Activated naive CD8-positive, alpha-beta T cell (primary cell): ENCODE results near the gene FAM174B.

Source experiments
- H3K27ac Mint-ChIP-seq: one replicate; pipeline ENCODE4 v1.8.0; 2021; ENCODE audit warnings: mixed read lengths
- H3K27me3 Mint-ChIP-seq: one replicate; pipeline ENCODE4 v1.8.0; 2021; ENCODE audit warnings: mixed read lengths
- H3K36me3 Mint-ChIP-seq: one replicate; pipeline ENCODE4 v1.8.0; 2021; ENCODE audit warnings: mixed read lengths
- H3K4me1 Mint-ChIP-seq: one replicate; pipeline ENCODE4 v1.8.0; 2021; ENCODE audit warnings: low read depth, mixed read lengths
- H3K4me3 Mint-ChIP-seq: one replicate; pipeline ENCODE4 v1.8.0; 2021; ENCODE audit warnings: mild to moderate bottlenecking, mixed read lengths
- H3K9me3 Mint-ChIP-seq: one replicate; pipeline ENCODE4 v1.8.0; 2021; ENCODE audit warnings: low read depth, mixed read lengths

Gene FAM174B

DNA sequence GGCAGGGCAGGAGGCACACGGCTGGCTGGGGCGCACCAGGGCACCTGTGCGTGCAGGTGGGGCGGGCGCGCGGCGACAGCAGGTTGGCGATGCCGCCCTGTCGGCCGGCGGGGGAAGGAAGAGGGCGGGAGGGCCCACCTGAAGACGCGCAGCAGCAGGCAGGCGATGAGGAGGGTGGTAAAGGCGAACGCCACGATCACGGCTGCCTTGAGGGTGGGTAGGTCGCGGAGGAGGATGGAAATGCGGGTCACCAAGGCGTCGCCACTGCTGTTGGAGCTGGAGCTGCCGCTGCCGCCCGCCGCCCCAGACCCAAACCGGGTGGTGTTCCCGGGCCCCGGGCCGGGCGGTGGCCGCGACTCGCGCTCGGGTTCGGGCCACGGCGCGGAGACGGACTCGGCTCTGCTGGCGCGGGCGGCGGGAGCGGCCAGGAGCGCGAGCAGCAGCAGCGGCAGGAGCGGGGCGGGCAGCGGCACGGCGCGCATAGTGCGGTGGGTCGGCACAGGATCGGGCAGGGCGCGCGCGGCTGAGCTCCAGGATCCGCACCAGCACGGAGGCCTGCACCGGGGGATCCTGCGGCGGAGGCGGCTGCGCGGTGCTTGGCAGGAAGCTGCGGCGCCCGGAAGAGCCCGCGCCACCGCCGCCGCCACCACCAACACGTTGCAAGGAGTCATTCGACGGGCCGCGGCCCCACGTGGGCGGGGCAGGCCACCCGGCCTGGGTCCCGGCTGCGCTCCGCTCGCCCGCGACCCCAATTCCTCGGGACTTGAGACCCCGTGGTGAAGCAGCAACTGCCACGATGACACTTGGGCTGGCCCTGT lies at the start of gene FAM174B:
FAM174B (minus strand) TSS at position 598 of the 818 bp plus-strand sequence.
- H3K27ac Mint-ChIP-seq, result peak within 1 kb of the TSS; percentile 84
- H3K9me3 Mint-ChIP-seq, result no peaks in the 10 kb centered on the region
- H3K4me1 Mint-ChIP-seq, result peaks cover 20% of the 10 kb centered on the region
- peaks cover 4% of the 10 kb centered on the region for H3K27me3 Mint-ChIP-seq
- H3K4me3 Mint-ChIP-seq, result peak within 1 kb of the TSS; percentile 84
- H3K36me3 Mint-ChIP-seq, result peaks cover 2% of the 10 kb centered on the region

GRCh38 chr15:92696096-92696495 lies 40.5 kb upstream of the FAM174B start:
- peaks cover 9% of the 10 kb centered on the region for H3K36me3 Mint-ChIP-seq
- H3K4me3 Mint-ChIP-seq, result no peak overlapping the region
- no peaks in the 10 kb centered on the region for H3K27me3 Mint-ChIP-seq
- H3K4me1 Mint-ChIP-seq, result no peaks in the 10 kb centered on the region
- H3K9me3 Mint-ChIP-seq, result peaks cover 5% of the 10 kb centered on the region
- no peak overlapping the region for H3K27ac Mint-ChIP-seq

DNA sequence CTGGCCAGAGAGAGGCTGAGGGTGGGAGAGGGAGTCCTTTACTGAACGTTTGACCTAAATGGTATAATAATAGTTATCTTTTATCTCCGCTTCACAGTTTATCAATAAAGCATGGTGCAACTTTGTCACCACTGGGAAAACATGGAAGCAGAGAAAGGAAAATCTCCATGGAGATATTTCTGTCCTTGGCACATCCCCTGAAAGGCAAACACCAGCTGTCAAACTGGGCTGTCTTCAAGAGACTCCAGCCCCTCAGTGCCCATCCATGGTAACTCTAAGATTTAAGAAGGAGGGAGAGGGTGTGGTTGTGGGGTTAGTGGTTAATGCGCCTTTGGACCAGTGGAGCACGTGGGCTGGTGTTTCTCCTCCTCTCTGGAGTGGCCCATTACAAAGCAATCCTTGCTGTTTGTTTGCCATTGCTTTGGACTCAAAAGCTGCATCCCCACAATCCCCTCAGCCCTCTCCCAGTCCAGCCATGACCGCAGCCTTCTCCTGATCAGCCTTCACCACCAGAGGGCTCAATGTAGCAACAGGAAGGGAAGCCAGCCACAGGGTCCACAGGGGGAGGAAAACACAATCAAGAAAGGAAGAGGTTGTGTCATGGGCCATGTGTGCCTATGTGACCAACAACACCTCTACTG lies 38.2 kb upstream of the FAM174B start:
- no peak overlapping the region for H3K27ac Mint-ChIP-seq
- H3K27me3 Mint-ChIP-seq, result no peaks in the 10 kb centered on the region
- H3K36me3 Mint-ChIP-seq, result peaks cover 14% of the 10 kb centered on the region
- H3K4me3 Mint-ChIP-seq, result no peak overlapping the region
- H3K4me1 Mint-ChIP-seq, result no peaks in the 10 kb centered on the region
- H3K9me3 Mint-ChIP-seq, result no peaks in the 10 kb centered on the region

DNA sequence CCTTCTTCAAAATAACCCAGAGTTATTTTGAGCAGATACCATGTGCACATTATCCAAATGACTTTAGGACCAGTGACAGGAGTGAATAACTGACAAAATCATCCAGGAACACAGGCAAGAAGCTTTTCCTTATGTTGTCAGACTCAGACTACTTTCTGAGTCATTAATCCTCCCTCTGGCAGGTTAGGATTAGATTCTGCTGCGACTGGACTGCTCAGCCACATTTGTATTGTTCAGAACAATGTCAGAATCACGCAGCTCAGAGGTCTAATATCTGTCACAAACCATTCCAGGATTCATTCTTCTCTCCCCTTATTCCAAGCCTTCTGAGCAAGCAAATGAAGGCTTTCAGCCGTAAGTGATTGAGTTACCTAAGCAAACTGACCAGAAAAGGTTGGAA lies 34.8 kb upstream of the FAM174B start:
- no peaks in the 10 kb centered on the region for H3K4me1 Mint-ChIP-seq
- peaks cover 9% of the 10 kb centered on the region for H3K9me3 Mint-ChIP-seq
- no peak overlapping the region for H3K27ac Mint-ChIP-seq
- H3K4me3 Mint-ChIP-seq, result no peak overlapping the region
- H3K27me3 Mint-ChIP-seq, result no peaks in the 10 kb centered on the region
- H3K36me3 Mint-ChIP-seq, result peaks cover 18% of the 10 kb centered on the region

- Mint-ChIP-seq H3K4me1 (no peaks in the 10 kb centered on the region), H3K9me3 (peaks cover 9% of the 10 kb centered on the region)
Observed at GRCh38 chr15:92687746-92688145, 32.2 kb upstream of the FAM174B start.

GRCh38 chr15:92687195-92687602 lies 31.6 kb upstream of the FAM174B start:
- Mint-ChIP-seq H3K27ac (no peak overlapping the region), H3K36me3 (peaks cover 21% of the 10 kb centered on the region), H3K4me1 (no peaks in the 10 kb centered on the region), H3K4me3 (no peak overlapping the region), H3K9me3 (peaks cover 9% of the 10 kb centered on the region), H3K27me3 (no peaks in the 10 kb centered on the region)

More at GRCh38 chr15:92687746-92688145, 32.2 kb upstream of the FAM174B start:
- Mint-ChIP-seq H3K27ac (no peak overlapping the region), H3K27me3 (no peaks in the 10 kb centered on the region), H3K4me3 (no peak overlapping the region), H3K36me3 (peaks cover 21% of the 10 kb centered on the region)

DNA sequence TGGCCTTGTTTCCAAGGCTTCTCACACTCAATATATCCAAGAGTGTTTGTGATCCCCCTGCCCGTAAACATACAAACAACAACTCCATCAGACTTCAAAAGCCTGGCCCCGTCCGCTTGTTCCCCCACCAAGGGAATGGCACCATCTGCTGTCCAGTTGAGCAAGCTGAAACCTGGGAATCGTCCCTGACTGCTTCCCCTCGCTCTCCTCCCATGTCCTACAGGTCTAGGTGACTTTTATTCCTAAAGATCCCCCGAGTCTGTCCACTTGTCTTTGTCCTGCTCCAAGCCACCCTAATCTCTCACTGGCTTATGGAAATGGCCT lies 27.9 kb upstream of the FAM174B start:
- no peak overlapping the region for H3K27ac Mint-ChIP-seq
- no peaks in the 10 kb centered on the region for H3K4me1 Mint-ChIP-seq
- H3K36me3 Mint-ChIP-seq, result peaks cover 11% of the 10 kb centered on the region
- H3K27me3 Mint-ChIP-seq, result peaks cover 3% of the 10 kb centered on the region
- no peak overlapping the region for H3K4me3 Mint-ChIP-seq
- peaks cover 8% of the 10 kb centered on the region for H3K9me3 Mint-ChIP-seq

- Mint-ChIP-seq H3K27ac (no peak overlapping the region), H3K4me3 (no peak overlapping the region), H3K4me1 (no peaks in the 10 kb centered on the region), H3K9me3 (peaks cover 3% of the 10 kb centered on the region), H3K27me3 (peaks cover 3% of the 10 kb centered on the region), H3K36me3 (peaks cover 6% of the 10 kb centered on the region)
Observed at GRCh38 chr15:92682741-92683510, 27.4 kb upstream of the FAM174B start.

DNA sequence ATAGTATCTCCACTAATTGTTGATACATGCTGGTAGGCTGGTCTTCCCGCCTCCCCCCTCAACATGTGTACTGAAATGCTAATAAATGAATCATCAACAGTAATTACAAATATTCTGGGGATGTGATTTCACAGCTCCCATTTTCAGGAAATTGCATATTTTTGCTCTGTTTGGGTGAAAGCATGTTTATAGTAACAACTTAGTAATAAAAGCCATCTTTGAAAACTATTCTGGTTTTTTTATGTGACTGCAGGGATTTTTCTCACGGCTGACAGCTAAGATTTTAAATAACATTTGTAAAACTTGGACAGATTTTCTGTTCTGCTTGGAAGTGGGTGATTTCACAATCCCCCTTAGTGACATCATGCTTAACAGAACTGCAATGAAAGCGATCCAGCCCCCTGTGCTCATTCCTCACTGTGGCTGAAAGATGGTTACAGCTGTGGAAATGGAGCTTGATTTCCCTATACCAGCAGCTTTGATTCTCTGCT lies 25.6 kb upstream of the FAM174B start:
- no peak overlapping the region for H3K4me3 Mint-ChIP-seq
- H3K36me3 Mint-ChIP-seq, result peaks cover 3% of the 10 kb centered on the region
- peaks cover 3% of the 10 kb centered on the region for H3K27me3 Mint-ChIP-seq
- no peak overlapping the region for H3K27ac Mint-ChIP-seq
- no peaks in the 10 kb centered on the region for H3K4me1 Mint-ChIP-seq
- no peaks in the 10 kb centered on the region for H3K9me3 Mint-ChIP-seq

DNA sequence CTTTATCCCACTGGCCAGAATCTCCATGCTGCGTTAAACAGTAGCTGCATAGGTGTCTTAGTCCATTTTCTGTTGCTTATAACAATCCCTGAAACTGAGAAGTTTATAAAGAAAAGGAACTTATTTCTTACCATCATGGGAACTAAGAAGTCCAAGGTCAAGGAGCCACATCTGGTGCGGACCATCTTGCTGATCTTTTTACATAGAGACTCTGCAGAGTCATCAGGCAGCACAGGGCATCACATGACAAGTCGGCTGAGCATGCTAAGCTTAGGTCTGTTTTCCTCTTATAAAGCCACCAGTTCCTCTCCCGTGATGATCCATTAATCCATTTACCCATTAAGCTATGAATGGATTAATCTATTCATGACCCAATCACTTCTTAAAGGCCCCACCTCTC lies 22.4 kb upstream of the FAM174B start:
- H3K27ac Mint-ChIP-seq, result no peak overlapping the region
- no peaks in the 10 kb centered on the region for H3K36me3 Mint-ChIP-seq
- H3K4me1 Mint-ChIP-seq, result no peaks in the 10 kb centered on the region
- peaks cover 3% of the 10 kb centered on the region for H3K27me3 Mint-ChIP-seq
- no peaks in the 10 kb centered on the region for H3K9me3 Mint-ChIP-seq
- no peak overlapping the region for H3K4me3 Mint-ChIP-seq

DNA sequence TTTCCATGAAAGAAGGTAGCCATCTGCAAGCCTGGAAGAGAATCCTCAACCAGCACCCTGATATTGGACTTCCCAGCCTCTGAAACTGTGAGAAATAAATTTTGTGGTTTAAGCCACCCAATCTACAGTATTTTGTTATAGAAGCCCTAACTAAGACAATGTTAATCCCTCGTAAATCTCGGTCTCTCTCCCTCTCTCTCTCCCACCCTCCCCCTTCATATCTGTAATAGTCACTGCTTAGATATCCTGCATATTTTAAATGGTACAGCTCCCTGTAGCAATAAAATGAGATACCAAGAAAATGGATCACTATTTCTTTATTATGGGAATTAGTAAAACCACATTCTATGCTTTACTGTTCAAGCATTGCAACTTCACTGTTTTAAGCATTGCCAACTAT lies 21.0 kb upstream of the FAM174B start:
- no peak overlapping the region for H3K4me3 Mint-ChIP-seq
- H3K9me3 Mint-ChIP-seq, result no peaks in the 10 kb centered on the region
- peaks cover 3% of the 10 kb centered on the region for H3K27me3 Mint-ChIP-seq
- no peak overlapping the region for H3K27ac Mint-ChIP-seq
- no peaks in the 10 kb centered on the region for H3K4me1 Mint-ChIP-seq
- no peaks in the 10 kb centered on the region for H3K36me3 Mint-ChIP-seq

DNA sequence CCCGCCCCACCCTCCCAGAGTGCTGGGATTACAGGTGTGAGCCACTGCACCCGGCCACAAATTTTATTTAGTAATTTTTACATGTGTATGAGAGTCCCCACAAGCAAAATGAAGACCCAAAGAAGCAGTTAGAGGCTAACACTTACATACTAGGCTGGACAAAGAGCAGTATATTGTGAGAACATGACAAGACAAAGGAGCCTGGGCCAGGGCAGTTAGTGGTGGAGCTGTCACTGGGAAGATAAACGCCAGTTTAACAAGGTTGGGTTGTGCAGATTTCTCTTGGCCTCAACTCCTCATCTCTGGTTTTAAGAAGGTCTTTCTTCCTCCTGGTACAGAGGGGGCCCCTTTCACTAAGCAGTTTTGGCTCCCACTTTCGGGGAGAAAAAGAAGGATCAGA lies 19.9 kb upstream of the FAM174B start:
- Mint-ChIP-seq H3K27me3 (peaks cover 3% of the 10 kb centered on the region), H3K27ac (no peak overlapping the region), H3K36me3 (no peaks in the 10 kb centered on the region), H3K9me3 (no peaks in the 10 kb centered on the region), H3K4me3 (no peak overlapping the region), H3K4me1 (no peaks in the 10 kb centered on the region)

- Mint-ChIP-seq H3K36me3 (no peaks in the 10 kb centered on the region), H3K27me3 (peaks cover 3% of the 10 kb centered on the region), H3K9me3 (no peaks in the 10 kb centered on the region), H3K4me1 (no peaks in the 10 kb centered on the region), H3K4me3 (no peak overlapping the region), H3K27ac (no peak overlapping the region)
Observed at GRCh38 chr15:92674347-92674746, 18.8 kb upstream of the FAM174B start.

- H3K36me3 Mint-ChIP-seq, result no peaks in the 10 kb centered on the region
- H3K9me3 Mint-ChIP-seq, result no peaks in the 10 kb centered on the region
- H3K4me3 Mint-ChIP-seq, result no peak overlapping the region
- no peaks in the 10 kb centered on the region for H3K27me3 Mint-ChIP-seq
- no peak overlapping the region for H3K27ac Mint-ChIP-seq
- H3K4me1 Mint-ChIP-seq, result no peaks in the 10 kb centered on the region
Observed at GRCh38 chr15:92672102-92672501, 16.5 kb upstream of the FAM174B start.

DNA sequence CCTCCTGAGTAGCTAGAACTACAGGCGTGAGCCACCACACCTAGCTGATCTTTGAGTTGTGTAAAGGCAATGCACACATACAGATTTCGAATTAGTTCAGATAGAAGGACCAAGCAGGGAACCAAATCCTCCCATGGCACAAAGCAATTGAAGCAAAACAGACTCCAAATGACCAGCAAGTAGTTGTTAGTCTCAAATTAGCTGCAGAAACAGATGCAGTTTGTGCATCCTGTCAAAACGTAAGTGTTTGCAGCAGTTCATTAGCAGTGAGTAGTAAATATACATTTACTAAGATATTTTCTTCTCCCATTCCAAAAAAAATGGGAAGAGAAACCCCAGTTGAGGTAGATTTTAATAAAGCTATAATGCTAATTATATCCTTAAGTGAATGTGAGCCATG lies 15.8 kb upstream of the FAM174B start:
- H3K4me1 Mint-ChIP-seq, result no peaks in the 10 kb centered on the region
- H3K4me3 Mint-ChIP-seq, result no peak overlapping the region
- H3K9me3 Mint-ChIP-seq, result no peaks in the 10 kb centered on the region
- no peaks in the 10 kb centered on the region for H3K36me3 Mint-ChIP-seq
- no peaks in the 10 kb centered on the region for H3K27me3 Mint-ChIP-seq
- H3K27ac Mint-ChIP-seq, result no peak overlapping the region
